Chondrocyte (in vitro differentiated cells): Measurements from ENCODE around the gene BUB3. TPM values are rescaled to one million over a fixed set of nuclear protein-coding genes. Genes with fewer than 3 reads are reported as not detected.
A peak's percentile ranks its signal among the peaks of the same experiment; 100 is the strongest.

ENCODE experiments used
- DNase-seq: peaks from one replicate; pipeline ENCODE4 v3.0.0; 2021; ENCODE audit warnings: mixed read lengths, low spot score
- H3K27ac Mint-ChIP-seq: one replicate; pipeline ENCODE4 v1.8.0; 2021; ENCODE audit warnings: mild to moderate bottlenecking, moderate library complexity, mixed read lengths; ENCODE audit not compliant: unreplicated experiment
- H3K27me3 Mint-ChIP-seq: 2 replicates; pipeline ENCODE4 v1.8.0; 2021; ENCODE audit warnings: low read depth, mixed read lengths
- H3K36me3 Mint-ChIP-seq: 2 replicates; pipeline ENCODE4 v1.8.0; 2021; ENCODE audit warnings: low read depth, mixed read lengths
- H3K4me1 Mint-ChIP-seq: 2 replicates; pipeline ENCODE4 v1.8.0; 2021; ENCODE audit warnings: low read depth, mild to moderate bottlenecking, mixed read lengths
- H3K4me3 Mint-ChIP-seq: one replicate; pipeline ENCODE4 v1.8.0; 2021; ENCODE audit warnings: mild to moderate bottlenecking, moderate library complexity, mixed read lengths; ENCODE audit not compliant: unreplicated experiment
- H3K9me3 Mint-ChIP-seq: 2 replicates; pipeline ENCODE4 v1.8.0; 2021; ENCODE audit warnings: low read depth, mixed read lengths
- CTCF ChIP-seq: fragments of 200-600 bp; sonication (generic); IDR thresholded peaks from 2 replicates; pipeline ENCODE4 v1.5.0; 2021; ENCODE audit warnings: antibody characterized with exemption, mild to moderate bottlenecking, moderate library complexity
- total RNA-seq: library from RNA; stranded (reverse); gene quantifications from 3 replicates; pipeline ENCODE4 v1.2.1, GENCODE V29; 2021

BUB3 gene
- total RNA-seq, 1 donor from 2014 or later = 74.1 TPM

GRCh38 chr10:123139521-123140163 is 14.6 kb upstream of the BUB3 start:
- peaks cover 78% of the 10 kb centered on the region for H3K27me3 Mint-ChIP-seq

GRCh38 chr10:123140164-123140982 is 13.8 kb upstream of the BUB3 start:
- Mint-ChIP-seq H3K4me3 (no peak overlapping the region), H3K9me3 (no peaks in the 10 kb centered on the region), H3K4me1 (peaks cover 19% of the 10 kb centered on the region), H3K27me3 (peaks cover 82% of the 10 kb centered on the region), H3K27ac (no peak overlapping the region), H3K36me3 (peaks cover 7% of the 10 kb centered on the region)
- TF ChIP-seq CTCF = no peak
- DNase-seq = no peak

More at GRCh38 chr10:123139521-123140163, 14.6 kb upstream of the BUB3 start:
- TF ChIP-seq CTCF = no peak
- H3K4me3 Mint-ChIP-seq = peak overlapping the region; percentile 40
- peaks cover 19% of the 10 kb centered on the region for H3K4me1 Mint-ChIP-seq
- H3K9me3 Mint-ChIP-seq = no peaks in the 10 kb centered on the region
- peaks cover 7% of the 10 kb centered on the region for H3K36me3 Mint-ChIP-seq
- no peak overlapping the region for H3K27ac Mint-ChIP-seq
- DNase-seq = no peak

- no peak overlapping the region for H3K27ac Mint-ChIP-seq
- no peak for DNase-seq
- TF ChIP-seq CTCF = no peak
- no peak overlapping the region for H3K4me3 Mint-ChIP-seq
- H3K36me3 Mint-ChIP-seq = peaks cover 9% of the 10 kb centered on the region
- H3K4me1 Mint-ChIP-seq = peaks cover 19% of the 10 kb centered on the region
- H3K9me3 Mint-ChIP-seq = no peaks in the 10 kb centered on the region
- peaks cover 88% of the 10 kb centered on the region for H3K27me3 Mint-ChIP-seq
Measured at GRCh38 chr10:123140983-123141390, 13.2 kb upstream of the BUB3 start.

- no peak overlapping the region for H3K4me3 Mint-ChIP-seq
- no peak overlapping the region for H3K27ac Mint-ChIP-seq
- TF ChIP-seq CTCF = no peak
- peaks cover 7% of the 10 kb centered on the region for H3K36me3 Mint-ChIP-seq
- DNase-seq = no peak
- H3K27me3 Mint-ChIP-seq = peaks cover 89% of the 10 kb centered on the region
- H3K9me3 Mint-ChIP-seq = no peaks in the 10 kb centered on the region
- H3K4me1 Mint-ChIP-seq = peaks cover 12% of the 10 kb centered on the region
Measured at GRCh38 chr10:123141791-123142700, 12.2 kb upstream of the BUB3 start.

- Mint-ChIP-seq H3K27ac (no peak overlapping the region), H3K9me3 (no peaks in the 10 kb centered on the region), H3K4me1 (peaks cover 9% of the 10 kb centered on the region), H3K27me3 (peaks cover 89% of the 10 kb centered on the region), H3K4me3 (no peak overlapping the region), H3K36me3 (peaks cover 7% of the 10 kb centered on the region)
- no peak for DNase-seq
- TF ChIP-seq CTCF = no peak
Measured at GRCh38 chr10:123142701-123143161, 11.5 kb upstream of the BUB3 start.
